Peyer's patch (tissue), 4 donors: ENCODE data around the gene KLF12.

Experiments used
- POLR2A ChIP-seq, 2 donors: fragments of 450-650 bp; IDR thresholded peaks; one replicate each; pipeline ENCODE4 v1.5.1; 2017; ENCODE audit warnings: antibody characterized with exemption in 2 of 2, mild to moderate bottlenecking in 2 of 2, moderate library complexity in 2 of 2
- TF ChIP-seq, protein P1 (sequence below), 6 experiments: fragments of 450-650 bp in 4 of 6; fragments of 200-600 bp in 2 of 6; sonication (generic) in 1 of 6; IDR thresholded peaks; one replicate each; pipeline ENCODE4 v1.5.1; 2017 to 2019; ENCODE audit warnings: antibody characterized with exemption in 6 of 6, mild to moderate bottlenecking in 3 of 6, moderate library complexity in 1 of 6

GRCh38 chr13:74158028-74158427, 23.8 kb upstream of the KLF12 start:
- TF ChIP-seq, protein P1, sequence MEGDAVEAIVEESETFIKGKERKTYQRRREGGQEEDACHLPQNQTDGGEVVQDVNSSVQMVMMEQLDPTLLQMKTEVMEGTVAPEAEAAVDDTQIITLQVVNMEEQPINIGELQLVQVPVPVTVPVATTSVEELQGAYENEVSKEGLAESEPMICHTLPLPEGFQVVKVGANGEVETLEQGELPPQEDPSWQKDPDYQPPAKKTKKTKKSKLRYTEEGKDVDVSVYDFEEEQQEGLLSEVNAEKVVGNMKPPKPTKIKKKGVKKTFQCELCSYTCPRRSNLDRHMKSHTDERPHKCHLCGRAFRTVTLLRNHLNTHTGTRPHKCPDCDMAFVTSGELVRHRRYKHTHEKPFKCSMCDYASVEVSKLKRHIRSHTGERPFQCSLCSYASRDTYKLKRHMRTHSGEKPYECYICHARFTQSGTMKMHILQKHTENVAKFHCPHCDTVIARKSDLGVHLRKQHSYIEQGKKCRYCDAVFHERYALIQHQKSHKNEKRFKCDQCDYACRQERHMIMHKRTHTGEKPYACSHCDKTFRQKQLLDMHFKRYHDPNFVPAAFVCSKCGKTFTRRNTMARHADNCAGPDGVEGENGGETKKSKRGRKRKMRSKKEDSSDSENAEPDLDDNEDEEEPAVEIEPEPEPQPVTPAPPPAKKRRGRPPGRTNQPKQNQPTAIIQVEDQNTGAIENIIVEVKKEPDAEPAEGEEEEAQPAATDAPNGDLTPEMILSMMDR (IDR thresholded peaks at IDR 0.05), result no peak
- no peak for TF ChIP-seq POLR2A (IDR thresholded peaks at IDR 0.05)
